ENCODE results near the gene HACD1.

Gene HACD1

DNA sequence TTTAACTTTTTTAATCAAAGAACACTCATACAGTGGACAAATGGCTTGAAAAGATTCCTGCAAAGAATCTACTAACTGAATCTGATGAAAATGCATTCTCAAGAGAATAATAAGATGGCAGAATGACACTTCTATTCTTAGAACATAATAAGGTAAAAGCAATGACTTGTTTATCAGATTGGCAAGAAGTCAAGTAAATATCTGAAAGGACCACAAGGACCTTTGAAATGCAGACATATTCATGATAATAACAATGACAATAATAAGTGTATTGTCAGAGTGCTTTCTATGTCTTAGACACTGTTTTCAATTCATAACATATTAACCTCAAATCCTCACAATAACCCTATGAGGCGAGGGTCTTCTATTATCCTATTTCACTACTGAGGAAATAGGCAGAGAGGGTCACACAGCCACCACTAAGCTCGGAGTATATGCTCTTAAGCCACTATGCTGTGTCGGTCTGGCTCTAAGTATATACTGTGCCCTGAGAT lies 10.6 kb downstream of the HACD1 start:
- no peak overlapping the region for H3K9ac ChIP-seq (ENCODE audit: low read length)
- no peaks in the 10 kb centered on the region; the same call in 1 of the 2 replicates for H3K27me3 ChIP-seq (ENCODE audit: insufficient read depth, low read length)
- H3K4me2 ChIP-seq (ENCODE audit: low read length): no peak overlapping the region
- H3K4me3 ChIP-seq (ENCODE audit: low read depth, low read length, poor library complexity, severe bottlenecking): no peak overlapping the region
- no peak for TF ChIP-seq EZH2 (IDR thresholded peaks at IDR 0.05; ENCODE audit: borderline replicate concordance, low read length)
- TF ChIP-seq, protein P1, sequence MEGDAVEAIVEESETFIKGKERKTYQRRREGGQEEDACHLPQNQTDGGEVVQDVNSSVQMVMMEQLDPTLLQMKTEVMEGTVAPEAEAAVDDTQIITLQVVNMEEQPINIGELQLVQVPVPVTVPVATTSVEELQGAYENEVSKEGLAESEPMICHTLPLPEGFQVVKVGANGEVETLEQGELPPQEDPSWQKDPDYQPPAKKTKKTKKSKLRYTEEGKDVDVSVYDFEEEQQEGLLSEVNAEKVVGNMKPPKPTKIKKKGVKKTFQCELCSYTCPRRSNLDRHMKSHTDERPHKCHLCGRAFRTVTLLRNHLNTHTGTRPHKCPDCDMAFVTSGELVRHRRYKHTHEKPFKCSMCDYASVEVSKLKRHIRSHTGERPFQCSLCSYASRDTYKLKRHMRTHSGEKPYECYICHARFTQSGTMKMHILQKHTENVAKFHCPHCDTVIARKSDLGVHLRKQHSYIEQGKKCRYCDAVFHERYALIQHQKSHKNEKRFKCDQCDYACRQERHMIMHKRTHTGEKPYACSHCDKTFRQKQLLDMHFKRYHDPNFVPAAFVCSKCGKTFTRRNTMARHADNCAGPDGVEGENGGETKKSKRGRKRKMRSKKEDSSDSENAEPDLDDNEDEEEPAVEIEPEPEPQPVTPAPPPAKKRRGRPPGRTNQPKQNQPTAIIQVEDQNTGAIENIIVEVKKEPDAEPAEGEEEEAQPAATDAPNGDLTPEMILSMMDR (IDR thresholded peaks at IDR 0.05; ENCODE audit: low read length): no peak
- H3K27ac ChIP-seq (ENCODE audit: low read depth, low read length, poor library complexity, severe bottlenecking): no peak overlapping the region
- no peaks in the 10 kb centered on the region for H3K79me2 ChIP-seq (ENCODE audit: insufficient read depth, low read length)
- H3F3A ChIP-seq (ENCODE audit: insufficient read depth, low read length): no peaks in the 10 kb centered on the region
- no peaks in the 10 kb centered on the region for H3K4me1 ChIP-seq (ENCODE audit: insufficient read depth, low read length, severe bottlenecking)
- no peaks in the 10 kb centered on the region for H3K36me3 ChIP-seq (ENCODE audit: insufficient read depth, low read length)
- H3K9me3 ChIP-seq (ENCODE audit: low read length): no peaks in the 10 kb centered on the region
- H3K9me2 ChIP-seq (ENCODE audit: low read depth, low read length): no peaks in the 10 kb centered on the region
- no peak overlapping the region for H2AFZ ChIP-seq (ENCODE audit: low read length)
- no peaks in the 10 kb centered on the region for H4K20me1 ChIP-seq (ENCODE audit: insufficient read depth, low read length)

DNA sequence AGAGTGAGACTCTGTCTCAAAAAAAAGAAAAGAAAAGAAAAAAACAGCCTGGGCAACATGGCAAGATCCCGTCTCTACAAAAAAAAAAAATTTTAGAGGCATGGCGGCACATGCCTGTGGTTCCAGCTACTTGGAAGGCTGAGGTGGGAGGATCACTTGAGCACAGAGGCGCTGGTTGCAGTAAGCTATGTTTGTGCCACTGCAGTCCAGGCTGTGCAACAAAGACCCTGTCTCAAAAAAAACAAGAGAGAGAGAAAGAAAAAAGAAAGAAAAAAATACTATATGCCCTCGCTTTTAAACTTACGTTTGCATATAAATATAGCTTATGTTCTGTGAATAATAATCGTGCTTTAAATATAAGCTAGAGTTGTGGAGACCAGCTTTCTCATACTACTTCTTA lies 11.2 kb downstream of the HACD1 start:
- no peaks in the 10 kb centered on the region for H3K9me2 ChIP-seq (ENCODE audit: low read depth, low read length)
- no peak for TF ChIP-seq EZH2 (IDR thresholded peaks at IDR 0.05; ENCODE audit: borderline replicate concordance, low read length)
- TF ChIP-seq, protein P1 (IDR thresholded peaks at IDR 0.05; ENCODE audit: low read length): no peak
- H3K4me1 ChIP-seq (ENCODE audit: insufficient read depth, low read length, severe bottlenecking): no peaks in the 10 kb centered on the region

DNA sequence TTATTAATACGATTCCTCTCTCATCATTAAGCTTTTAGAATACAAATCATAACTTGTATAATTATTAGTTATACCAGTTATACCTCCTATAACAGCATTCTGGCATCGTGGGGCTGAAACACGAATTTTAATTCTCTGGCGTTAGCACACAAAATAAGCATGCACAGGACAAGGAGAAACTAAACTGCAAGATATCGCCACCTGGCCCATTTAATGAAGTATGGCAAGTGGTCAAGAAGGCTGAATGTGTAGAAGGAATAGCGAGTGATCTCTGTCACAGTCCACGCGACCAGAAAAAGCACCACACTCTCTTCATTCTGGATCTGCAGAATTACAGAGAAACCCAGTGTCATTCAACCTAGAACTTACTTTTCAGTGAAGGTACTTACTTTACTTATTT lies 18.1 kb downstream of the HACD1 start:
- no peaks in the 10 kb centered on the region for H3K27me3 ChIP-seq (ENCODE audit: insufficient read depth, low read length)
- no peak overlapping the region for H3K9ac ChIP-seq (ENCODE audit: low read length)
- no peaks in the 10 kb centered on the region for H3K79me2 ChIP-seq (ENCODE audit: insufficient read depth, low read length)
- no peak overlapping the region for H3K4me2 ChIP-seq (ENCODE audit: low read length)
- H3K9me3 ChIP-seq (ENCODE audit: low read length): no peaks in the 10 kb centered on the region
- no peaks in the 10 kb centered on the region for H3K9me2 ChIP-seq (ENCODE audit: low read depth, low read length)
- no peaks in the 10 kb centered on the region for H4K20me1 ChIP-seq (ENCODE audit: insufficient read depth, low read length)
- H3K4me1 ChIP-seq (ENCODE audit: insufficient read depth, low read length, severe bottlenecking): no peaks in the 10 kb centered on the region
- no peak overlapping the region for H3K27ac ChIP-seq (ENCODE audit: low read depth, low read length, poor library complexity, severe bottlenecking)
- H3K36me3 ChIP-seq (ENCODE audit: insufficient read depth, low read length): no peaks in the 10 kb centered on the region
- no peak overlapping the region for H2AFZ ChIP-seq (ENCODE audit: low read length)
- no peak overlapping the region for H3K4me3 ChIP-seq (ENCODE audit: low read depth, low read length, poor library complexity, severe bottlenecking)
- H3F3A ChIP-seq (ENCODE audit: insufficient read depth, low read length): no peaks in the 10 kb centered on the region
- TF ChIP-seq, protein P1 (IDR thresholded peaks at IDR 0.05; ENCODE audit: low read length): no peak
- TF ChIP-seq EZH2 (IDR thresholded peaks at IDR 0.05; ENCODE audit: borderline replicate concordance, low read length): no peak

More for the DNA sequence above, 11.2 kb downstream of the HACD1 start:
- no peaks in the 10 kb centered on the region for H4K20me1 ChIP-seq (ENCODE audit: insufficient read depth, low read length)
- H3K36me3 ChIP-seq (ENCODE audit: insufficient read depth, low read length): no peaks in the 10 kb centered on the region
- H3K27me3 ChIP-seq (ENCODE audit: insufficient read depth, low read length): no peaks in the 10 kb centered on the region; the same call in 1 of the 2 replicates
- H3K9me3 ChIP-seq (ENCODE audit: low read length): no peaks in the 10 kb centered on the region
- H2AFZ ChIP-seq (ENCODE audit: low read length): no peak overlapping the region
- H3K4me3 ChIP-seq (ENCODE audit: low read depth, low read length, poor library complexity, severe bottlenecking): no peak overlapping the region
- no peak overlapping the region for H3K4me2 ChIP-seq (ENCODE audit: low read length)
- H3K27ac ChIP-seq (ENCODE audit: low read depth, low read length, poor library complexity, severe bottlenecking): no peak overlapping the region
- H3K9ac ChIP-seq (ENCODE audit: low read length): no peak overlapping the region
- H3F3A ChIP-seq (ENCODE audit: insufficient read depth, low read length): no peaks in the 10 kb centered on the region
- no peaks in the 10 kb centered on the region for H3K79me2 ChIP-seq (ENCODE audit: insufficient read depth, low read length)

Measured in OCI-LY1 (cell line).